Measurements from ENCODE around the gene CIPC.

CIPC gene

GRCh38 chr14:77123381-77124325, 25.6 kb downstream of the CIPC start:
- Mint-ChIP-seq H3K27ac (no peak overlapping the region), H3K36me3 (ENCODE audit: low read depth) (peaks cover 7% of the 10 kb centered on the region), H3K9me3 (no peaks in the 10 kb centered on the region), H3K4me3 (peak overlapping the region in 2 of 3 experiments; percentile 66 to 74), H3K4me1 (peaks cover 11% of the 10 kb centered on the region), H3K27me3 (ENCODE audit: low read depth) (peaks cover 63% of the 10 kb centered on the region)
- no peak for TF ChIP-seq CTCF (IDR thresholded peaks at IDR 0.05; ENCODE audit: unreplicated experiment in 3 of 3)

GRCh38 chr14:77124345-77125280, 26.6 kb downstream of the CIPC start:
- TF ChIP-seq CTCF (IDR thresholded peaks at IDR 0.05; ENCODE audit: unreplicated experiment in 3 of 3), result peak; percentile 42 to 62 (median 57)
- Mint-ChIP-seq H3K4me3 (peak overlapping the region; percentile 61 to 76 (median 74)), H3K4me1 (peaks cover 11% of the 10 kb centered on the region), H3K27me3 (ENCODE audit: low read depth) (peaks cover 73% of the 10 kb centered on the region), H3K27ac (no peak overlapping the region), H3K36me3 (ENCODE audit: low read depth) (peaks cover 7% of the 10 kb centered on the region), H3K9me3 (no peaks in the 10 kb centered on the region)

- Mint-ChIP-seq H3K27ac (no peak overlapping the region), H3K9me3 (no peaks in the 10 kb centered on the region), H3K27me3 (ENCODE audit: low read depth) (peaks cover 80% of the 10 kb centered on the region), H3K4me3 (peak overlapping the region; percentile 66 to 76 (median 69)), H3K4me1 (peaks cover 11% of the 10 kb centered on the region), H3K36me3 (ENCODE audit: low read depth) (peaks cover 7% of the 10 kb centered on the region)
- peak in 1 of 3 experiments; percentile 21 for TF ChIP-seq CTCF (IDR thresholded peaks at IDR 0.05; ENCODE audit: unreplicated experiment in 3 of 3)
Measured at GRCh38 chr14:77125281-77125801, 27.3 kb downstream of the CIPC start.

- Mint-ChIP-seq H3K4me1 (peaks cover 6% of the 10 kb centered on the region), H3K9me3 (no peaks in the 10 kb centered on the region)
Measured at GRCh38 chr14:77125823-77126325, 27.8 kb downstream of the CIPC start.

More at GRCh38 chr14:77125823-77126325, 27.8 kb downstream of the CIPC start:
- H3K27me3 Mint-ChIP-seq (ENCODE audit: low read depth), result peaks cover 85% of the 10 kb centered on the region
- no peak for TF ChIP-seq CTCF (IDR thresholded peaks at IDR 0.05; ENCODE audit: unreplicated experiment in 3 of 3)
- H3K4me3 Mint-ChIP-seq, result peak overlapping the region; percentile 47 to 76 (median 66)
- H3K36me3 Mint-ChIP-seq (ENCODE audit: low read depth), result peaks cover 4% of the 10 kb centered on the region
- no peak overlapping the region for H3K27ac Mint-ChIP-seq
